GM19025 (cell line): ENCODE data around the gene GRM7.

Source experiments
- ATAC-seq: cut with Tn5 transposase; IDR thresholded peaks from one replicate; pipeline ENCODE4 v1.9.1; 2021; ENCODE audit warnings: mild to moderate bottlenecking, low read depth, moderate library complexity; ENCODE audit not compliant: unreplicated experiment

The GRM7 gene

GRCh38 chr3:7545334-7545733 lies 684.4 kb downstream of the GRM7 start:
- no peak for ATAC-seq

GRCh38 chr3:7546253-7546652 lies 685.3 kb downstream of the GRM7 start:
- no peak for ATAC-seq

- no peak for ATAC-seq
Measured at GRCh38 chr3:7547826-7548225, 686.9 kb downstream of the GRM7 start.

DNA sequence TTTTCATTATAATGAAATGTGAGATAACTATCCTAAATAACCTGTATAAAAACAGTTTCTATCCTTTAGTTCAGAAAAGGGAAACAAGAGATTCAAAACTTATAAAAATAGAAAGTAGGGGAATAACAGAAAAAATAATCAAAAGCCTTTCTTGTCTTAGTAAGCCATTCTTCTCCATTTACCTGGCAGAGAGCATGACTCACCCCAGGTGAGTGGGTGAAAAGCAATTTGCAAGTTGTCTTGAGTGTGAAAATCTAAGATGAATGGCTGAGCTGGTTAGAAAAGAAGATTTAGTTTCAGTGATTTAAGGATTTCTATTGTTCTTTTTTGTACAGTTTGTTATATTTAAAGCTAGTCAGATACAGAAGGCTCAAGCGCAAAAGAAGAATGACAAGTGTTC lies 702.0 kb downstream of the GRM7 start:
- ATAC-seq, result no peak

DNA sequence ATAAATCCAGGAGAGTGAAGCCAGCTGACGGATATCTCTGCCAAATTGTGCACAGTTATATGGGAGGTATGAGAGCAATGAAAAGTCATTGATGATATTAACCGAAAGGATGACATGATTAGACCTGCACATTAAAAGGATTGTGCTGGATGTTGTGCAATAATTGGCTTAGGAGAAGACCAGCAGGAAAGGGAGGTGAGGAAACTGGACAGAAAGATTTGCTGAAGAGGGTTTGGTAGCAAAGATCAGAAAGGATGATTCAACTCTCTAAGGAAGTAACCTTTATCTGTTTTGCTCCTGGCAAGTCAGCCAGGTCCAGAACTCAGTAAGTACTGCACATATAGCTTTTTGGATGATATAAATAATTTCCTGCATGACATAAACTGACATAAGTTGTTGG lies 704.7 kb downstream of the GRM7 start:
- ATAC-seq, result no peak

GRCh38 chr3:7567160-7567559 lies 706.2 kb downstream of the GRM7 start:
- no peak for ATAC-seq

DNA sequence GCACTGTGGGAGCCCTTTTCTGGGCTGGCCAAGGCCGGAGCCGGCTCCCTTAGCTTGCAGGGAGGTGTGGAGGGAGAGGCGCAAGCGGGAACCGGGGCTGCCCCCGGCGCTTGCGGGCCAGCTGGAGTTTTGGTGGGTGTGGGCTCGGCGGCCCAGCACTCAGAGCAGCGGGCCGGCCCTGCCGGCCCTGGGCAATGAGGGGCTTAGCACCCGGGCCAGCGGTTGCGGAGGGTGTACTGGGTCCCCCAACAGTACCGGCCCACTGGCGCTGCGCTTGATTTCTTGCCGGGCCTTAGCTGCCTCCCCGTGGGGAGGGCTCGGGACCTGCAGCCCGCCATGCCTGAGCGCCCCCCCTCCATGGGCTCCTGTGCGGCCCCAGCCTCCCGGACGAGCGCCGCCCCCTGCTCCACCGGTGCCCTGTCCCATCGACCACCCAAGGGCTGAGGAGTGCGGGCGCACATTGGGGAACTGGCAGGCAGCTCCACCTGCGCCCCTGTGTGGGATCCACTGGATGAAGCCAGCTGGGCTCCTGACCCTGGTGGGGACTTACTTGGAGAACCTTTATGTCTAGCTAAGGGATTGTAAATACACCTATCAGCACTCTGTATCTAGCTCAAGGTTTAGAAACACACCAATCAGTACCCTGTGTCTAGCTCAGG lies 707.7 kb downstream of the GRM7 start:
- no peak for ATAC-seq

- no peak for ATAC-seq
Measured at GRCh38 chr3:7573330-7573729, 712.4 kb downstream of the GRM7 start.

DNA sequence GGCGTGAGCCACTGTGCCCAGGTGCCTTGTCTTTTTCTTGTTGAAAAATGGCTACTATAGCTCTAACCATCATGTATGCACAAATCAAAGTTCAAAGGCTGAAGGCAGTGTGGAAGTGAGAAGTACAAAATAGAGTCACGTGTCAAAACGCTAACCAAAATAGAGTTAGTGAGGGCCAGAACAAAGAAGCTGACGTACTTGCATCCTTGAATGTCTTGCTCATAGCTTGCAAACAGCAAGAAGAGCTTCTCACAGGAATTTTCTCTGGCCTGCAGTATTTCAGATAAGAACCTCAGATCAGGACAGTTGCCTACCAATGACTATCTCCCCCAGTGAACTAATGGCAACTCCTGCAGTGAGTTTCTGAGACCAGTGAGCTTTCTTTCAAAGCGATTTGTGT lies 713.5 kb downstream of the GRM7 start:
- no peak for ATAC-seq

- no peak for ATAC-seq
Measured at GRCh38 chr3:7576071-7576470, 715.2 kb downstream of the GRM7 start.

- no peak for ATAC-seq
Measured at GRCh38 chr3:7576506-7576905, 715.6 kb downstream of the GRM7 start.

DNA sequence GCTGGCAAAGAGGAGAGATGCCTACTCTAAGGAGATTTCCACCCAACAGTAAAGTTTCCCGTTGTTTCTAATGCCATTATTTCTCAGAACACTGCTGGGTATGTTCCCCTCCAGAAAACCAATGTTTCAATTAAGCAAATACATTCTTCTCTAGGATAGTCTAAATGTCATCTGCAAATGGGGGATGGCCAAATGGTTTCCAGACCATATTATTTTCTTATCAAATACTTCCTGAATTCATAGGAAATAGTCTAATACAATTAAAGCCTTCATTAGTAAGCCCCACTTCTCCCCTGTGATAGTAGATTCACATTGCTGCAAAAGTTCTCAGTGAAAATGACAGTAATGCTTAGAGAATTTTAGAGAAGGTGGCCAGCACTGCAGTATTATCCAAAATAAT lies 716.6 kb downstream of the GRM7 start:
- ATAC-seq, result no peak

DNA sequence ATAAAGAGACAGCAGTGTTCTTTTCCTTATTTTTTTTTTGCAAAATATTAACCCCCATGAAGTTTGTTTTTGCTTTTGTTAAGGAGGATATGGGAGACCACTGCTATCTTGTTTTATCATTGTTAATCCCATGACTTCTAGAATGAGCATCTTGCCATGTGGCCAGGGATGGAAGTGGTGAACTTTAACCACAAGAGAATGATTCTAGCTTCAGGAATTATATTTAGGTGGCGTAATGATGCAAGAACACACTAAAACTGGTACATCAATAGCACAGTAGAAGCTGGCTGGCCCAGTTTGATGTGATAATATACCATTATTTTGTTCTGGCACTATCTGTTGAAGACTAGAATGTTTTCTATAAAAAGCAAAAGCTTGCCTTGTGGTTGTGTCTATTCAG lies 720.9 kb downstream of the GRM7 start:
- ATAC-seq, result no peak

DNA sequence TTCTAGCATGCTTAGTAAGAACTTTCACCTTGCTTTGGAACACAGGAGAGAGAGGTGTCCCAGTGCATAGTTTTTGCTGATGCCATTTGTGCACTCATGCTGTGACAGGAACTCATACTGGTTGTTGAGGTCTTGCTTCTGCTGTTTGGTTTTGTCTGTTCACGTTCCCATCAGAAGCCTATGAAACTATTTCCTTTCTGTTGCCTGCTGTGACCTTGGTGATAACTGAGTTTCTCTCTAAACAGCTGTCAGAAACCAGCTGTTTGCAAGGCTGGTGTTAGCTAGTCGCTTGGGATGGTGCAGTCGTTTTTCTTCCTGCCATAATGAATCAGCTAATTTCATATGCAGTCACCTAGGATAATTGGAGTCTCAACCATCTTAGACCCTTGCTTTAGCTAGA lies 724.1 kb downstream of the GRM7 start:
- ATAC-seq, result no peak

DNA sequence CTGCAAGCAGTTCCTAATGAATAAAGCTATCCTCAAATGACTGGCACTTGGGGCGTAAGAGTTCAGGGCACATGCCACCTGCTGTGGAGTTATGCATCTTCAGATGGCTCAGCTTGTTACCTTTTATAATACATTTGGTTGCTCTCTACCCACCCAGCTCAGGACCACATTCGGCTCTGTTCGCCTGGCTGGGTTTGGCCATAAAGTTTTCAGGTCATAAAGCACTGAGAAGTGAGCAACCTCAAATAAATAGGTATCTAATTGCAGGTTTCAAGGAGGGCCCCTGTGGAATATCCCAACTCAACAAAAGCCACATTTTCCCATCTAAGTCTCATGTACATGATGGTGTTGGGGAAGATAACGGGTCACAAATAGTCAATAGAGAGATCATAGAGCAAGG lies 727.3 kb downstream of the GRM7 start:
- no peak for ATAC-seq

DNA sequence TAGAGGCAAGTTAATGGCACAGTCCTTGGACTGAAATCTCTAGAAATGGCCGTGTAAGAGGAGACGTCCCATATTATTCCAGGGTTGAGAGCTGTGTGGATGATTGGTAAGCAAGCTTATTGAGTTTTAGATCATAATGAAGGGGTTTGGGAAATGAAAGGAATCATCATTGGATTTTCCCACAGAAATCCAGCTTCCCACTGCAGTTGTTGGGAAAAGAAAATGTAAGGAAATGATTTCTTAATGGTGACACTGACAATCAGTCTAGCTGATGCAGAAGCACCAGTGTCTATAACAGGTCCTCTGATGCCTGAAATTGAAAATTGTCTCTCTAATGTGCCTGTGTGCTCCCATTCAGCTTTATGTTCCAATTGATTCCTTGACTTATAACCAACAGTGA lies 728.6 kb downstream of the GRM7 start:
- ATAC-seq, result no peak

GRCh38 chr3:7602297-7602696 lies 741.4 kb downstream of the GRM7 start:
- ATAC-seq, result no peak

- no peak for ATAC-seq
Measured at GRCh38 chr3:7607083-7607482, 746.2 kb downstream of the GRM7 start.

GRCh38 chr3:7607676-7608075 lies 746.8 kb downstream of the GRM7 start:
- ATAC-seq, result no peak

DNA sequence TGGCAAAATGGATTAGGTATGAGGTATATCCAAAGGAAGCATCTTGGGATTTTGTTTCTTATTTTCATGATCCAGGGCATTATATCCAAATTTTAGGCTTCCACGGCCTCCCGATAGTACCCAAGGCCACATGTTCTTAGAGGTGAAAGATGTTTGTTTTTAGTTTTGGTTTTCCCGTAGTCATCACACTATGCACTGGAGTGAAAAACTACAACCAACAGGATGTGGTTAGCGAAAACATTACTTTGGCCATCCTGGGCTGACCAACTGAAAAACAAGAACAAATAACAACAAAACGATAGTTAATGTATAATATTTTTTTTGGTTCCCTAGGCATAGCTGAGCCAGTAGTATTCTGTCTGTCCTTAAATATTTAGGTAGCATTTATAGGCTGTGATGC lies 749.7 kb downstream of the GRM7 start:
- ATAC-seq, result no peak

GRCh38 chr3:7615043-7615442 lies 754.1 kb downstream of the GRM7 start:
- ATAC-seq, result no peak

DNA sequence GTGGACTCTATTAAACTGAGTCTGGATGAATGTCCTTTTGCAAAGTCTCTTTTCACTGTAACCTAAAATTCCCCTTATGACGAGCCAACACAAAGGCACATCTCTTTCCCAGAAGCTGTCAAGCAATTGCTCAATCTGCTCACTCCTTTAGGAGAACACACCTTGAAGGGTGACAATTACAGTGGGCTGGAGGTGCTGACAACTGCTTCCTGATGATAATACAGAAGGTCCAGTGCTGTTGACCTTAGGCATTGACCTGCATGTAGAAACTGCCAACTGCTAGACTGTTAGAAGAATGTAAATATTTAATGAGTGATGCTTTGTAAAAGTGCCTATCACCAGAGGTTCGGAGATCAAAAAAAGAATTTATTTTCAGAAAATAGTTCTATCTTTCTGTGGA lies 757.7 kb downstream of the GRM7 start:
- no peak for ATAC-seq

DNA sequence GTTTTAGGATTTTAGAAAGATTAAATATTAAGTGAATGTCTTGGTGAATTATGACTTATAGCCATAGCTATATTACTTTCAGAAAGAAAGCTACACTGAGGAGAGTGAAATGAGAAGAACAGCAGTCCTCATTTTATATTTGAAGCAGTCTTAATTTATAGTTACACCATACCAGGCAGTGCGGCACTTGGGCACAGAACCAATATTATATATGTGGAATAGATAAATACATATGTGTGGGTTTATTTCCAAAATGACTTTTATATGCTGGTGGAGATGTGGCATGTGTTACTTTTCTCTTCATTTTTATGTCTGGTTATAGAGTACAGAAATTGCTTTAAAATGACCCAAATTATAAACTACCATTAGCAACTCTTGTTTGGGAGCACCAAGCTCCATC lies 759.5 kb downstream of the GRM7 start:
- ATAC-seq, result no peak
